HFF-Myc (cell line): ENCODE measurements around the gene SF3B4.

ENCODE experiments used
- DNase-seq: peaks from one replicate; pipeline ENCODE4 v3.0.0-alpha.2; 2011; ENCODE audit warnings: low read depth; ENCODE audit errors: extremely low read depth
- H3K4me3 ChIP-seq: replicated peaks from 2 replicates; pipeline ENCODE4 v1.5.1; 2011; ENCODE audit warnings: low read depth, mild to moderate bottlenecking, control low read depth, low read length
- CTCF ChIP-seq: IDR thresholded peaks from 2 replicates; pipeline ENCODE4 v1.5.1; 2012; ENCODE audit warnings: mild to moderate bottlenecking, low read depth, low read length, control low read depth; ENCODE audit errors: missing control alignments

SF3B4 gene

GRCh38 chr1:149926296-149926695 is 1.3 kb downstream of the SF3B4 start:
- no peak for DNase-seq
- H3K4me3 ChIP-seq, result peak overlapping the region; percentile 93
- no peak for TF ChIP-seq CTCF

GRCh38 chr1:149925751-149926150 is 1.9 kb downstream of the SF3B4 start:
- peak overlapping the region; percentile 93 for H3K4me3 ChIP-seq
- DNase-seq, result no peak
- TF ChIP-seq CTCF, result no peak

- DNase-seq, result no peak
- TF ChIP-seq CTCF, result no peak
- H3K4me3 ChIP-seq, result no peak overlapping the region; the same call in 1 of the 2 replicates
Observed at GRCh38 chr1:149925345-149925744, 2.3 kb downstream of the SF3B4 start.

GRCh38 chr1:149923626-149924025 is 4.0 kb downstream of the SF3B4 start:
- DNase-seq, result no peak
- TF ChIP-seq CTCF, result no peak
- no peak overlapping the region for H3K4me3 ChIP-seq

- DNase-seq, result no peak
Observed at GRCh38 chr1:149917571-149918144, 9.9 kb downstream of the SF3B4 start, which contains the start of gene SV2A. SV2A (minus strand) TSS chr1:149917844; CDS start chr1:149913840, 4,004 bp downstream.

GRCh38 chr1:149916898-149917252 is 10.7 kb downstream of the SF3B4 start:
- peak overlapping the region; percentile 75 for H3K4me3 ChIP-seq

More at GRCh38 chr1:149917571-149918144, 9.9 kb downstream of the SF3B4 start, which contains the start of gene SV2A:
- TF ChIP-seq CTCF, result no peak
- H3K4me3 ChIP-seq, result peak within 1 kb of the TSS; percentile 75

More at GRCh38 chr1:149916898-149917252, 10.7 kb downstream of the SF3B4 start:
- no peak for TF ChIP-seq CTCF
- DNase-seq, result no peak
